GM18519 (cell line): ENCODE measurements around the gene TTC39B.
A peak's percentile ranks its signal among the peaks of the same experiment; 100 is the strongest.
"Not testable (repeated sequence)": the region's sequence is repeated elsewhere in the genome, so short reads cannot be mapped to it uniquely, and the experiment has no call there.

Experiments
- ATAC-seq: cut with Tn5 transposase; IDR thresholded peaks from one replicate; pipeline ENCODE4 v1.9.1; 2021; ENCODE audit warnings: mild to moderate bottlenecking, moderate library complexity; ENCODE audit not compliant: unreplicated experiment, low FRiP score

The TTC39B gene

GRCh38 chr9:15306757-15307522, at the start of gene TTC39B:
TSS of gene TTC39B (minus strand) at chr9:15307216. CDS start at chr9:15307125, 91 bp downstream.
- peak; percentile 91 for ATAC-seq

GRCh38 chr9:15355669-15356068, 48.7 kb upstream of the TTC39B start:
- ATAC-seq: no peak

GRCh38 chr9:15354713-15355112, 47.7 kb upstream of the TTC39B start:
- no peak for ATAC-seq

GRCh38 chr9:15353892-15354291, 46.9 kb upstream of the TTC39B start:
- no peak for ATAC-seq

GRCh38 chr9:15352306-15352705, 45.3 kb upstream of the TTC39B start:
- no peak for ATAC-seq

- ATAC-seq: no peak
Observed at GRCh38 chr9:15349892-15350761, 43.1 kb upstream of the TTC39B start.

- no peak for ATAC-seq
Observed at GRCh38 chr9:15346837-15347236, 39.8 kb upstream of the TTC39B start.

- no peak for ATAC-seq
Observed at GRCh38 chr9:15344191-15344590, 37.2 kb upstream of the TTC39B start.

- no peak for ATAC-seq
Observed at GRCh38 chr9:15333376-15333881, 26.4 kb upstream of the TTC39B start.

GRCh38 chr9:15332939-15333338, 25.9 kb upstream of the TTC39B start:
- no peak for ATAC-seq

GRCh38 chr9:15329539-15330109, 22.6 kb upstream of the TTC39B start:
- ATAC-seq: no peak

- no peak for ATAC-seq
Observed at GRCh38 chr9:15328946-15329345, 21.9 kb upstream of the TTC39B start.

GRCh38 chr9:15322695-15323094, 15.7 kb upstream of the TTC39B start:
- ATAC-seq: not testable (repeated sequence)

- ATAC-seq: not testable (repeated sequence)
Observed at GRCh38 chr9:15319661-15320060, 12.6 kb upstream of the TTC39B start.

GRCh38 chr9:15317836-15318235, 10.8 kb upstream of the TTC39B start:
- no peak for ATAC-seq

- ATAC-seq: no peak
Observed at GRCh38 chr9:15311607-15312006, 4.6 kb upstream of the TTC39B start.

- no peak for ATAC-seq
Observed at GRCh38 chr9:15310107-15310850, 3.3 kb upstream of the TTC39B start.

GRCh38 chr9:15308511-15308910, 1.5 kb upstream of the TTC39B start:
- no peak for ATAC-seq

- ATAC-seq: no peak
Observed at GRCh38 chr9:15307523-15307841, 466 bp upstream of the TTC39B start.

GRCh38 chr9:15306068-15306756, 804 bp downstream of the TTC39B start:
- no peak for ATAC-seq
